Measurements from ENCODE around the gene PLXDC1.

Gene PLXDC1

DNA sequence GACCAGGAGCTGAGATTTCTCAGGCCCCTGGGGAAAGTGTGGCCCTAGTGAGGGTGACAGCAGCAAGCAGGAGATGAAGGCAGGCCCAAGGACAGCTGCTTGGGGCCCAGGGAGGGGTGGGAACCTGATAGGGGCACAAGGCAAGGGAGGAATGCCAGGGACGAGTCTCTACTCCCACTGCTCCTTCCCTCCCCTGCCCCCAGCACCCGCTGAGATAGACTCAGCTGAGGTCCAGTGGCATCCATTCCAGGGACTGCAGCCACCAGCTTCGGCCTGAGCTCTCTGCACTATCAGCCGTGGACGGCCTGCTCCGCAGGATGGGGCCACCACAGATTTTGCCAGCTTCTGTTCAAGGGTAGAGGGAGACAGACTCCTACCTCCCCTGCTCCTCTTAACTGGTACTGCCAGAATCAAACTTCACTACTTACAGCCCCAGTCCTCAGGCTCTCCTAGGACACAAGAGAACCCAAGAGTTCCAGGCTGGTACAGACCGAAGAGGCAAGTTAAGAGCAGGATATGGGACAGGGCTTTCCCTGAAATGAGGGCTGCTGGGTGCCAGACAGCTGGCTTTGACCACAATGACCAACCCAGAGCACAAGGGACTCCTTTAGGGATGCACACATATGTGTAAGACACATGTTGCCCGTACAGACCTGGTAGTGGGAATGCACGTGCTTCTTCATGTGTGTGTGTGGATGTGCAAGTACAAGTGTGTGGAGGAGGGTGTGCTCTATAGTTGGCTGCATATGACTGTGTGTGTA, 40.5 kb upstream of the PLXDC1 start:
- Mint-ChIP-seq H3K36me3 (ENCODE audit: low read depth) (peaks cover 19% of the 10 kb centered on the region), H3K27ac (no peak overlapping the region), H3K4me1 (ENCODE audit: low read depth) (peaks cover 13% of the 10 kb centered on the region), H3K4me3 (no peak overlapping the region), H3K27me3 (no peaks in the 10 kb centered on the region), H3K9me3 (no peaks in the 10 kb centered on the region)

DNA sequence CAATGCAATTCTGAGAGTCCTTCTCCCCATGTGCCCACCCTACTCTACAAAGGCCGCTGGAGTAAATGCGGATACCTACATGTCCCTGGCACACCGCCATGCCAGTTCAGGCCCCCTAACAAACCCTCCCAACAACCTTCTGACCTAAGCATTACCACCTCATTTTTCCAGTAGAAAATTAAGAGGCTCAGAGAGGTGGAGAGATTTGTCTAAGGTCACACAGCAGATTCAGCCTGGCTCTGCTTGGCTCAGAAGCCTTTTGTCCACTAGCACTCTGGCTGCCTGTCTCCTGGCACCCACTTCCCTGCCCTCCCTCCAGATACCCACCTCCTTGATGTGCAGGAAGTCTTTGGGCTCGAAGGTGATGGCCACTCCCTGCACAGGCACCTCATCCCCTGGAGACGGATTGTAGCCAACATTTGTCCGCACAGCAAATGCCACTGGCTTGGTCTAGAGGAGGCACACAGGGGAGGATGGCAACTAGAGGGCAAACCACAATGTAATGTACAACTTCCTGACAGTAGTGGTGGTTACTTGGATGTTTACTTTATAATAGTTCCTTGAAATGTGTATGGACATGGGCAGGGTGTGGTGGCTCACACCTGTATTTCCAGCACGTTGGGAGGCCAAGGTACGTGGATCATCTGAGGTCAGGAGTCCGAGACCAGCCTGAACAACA, 35.9 kb upstream of the PLXDC1 start:
- Mint-ChIP-seq H3K4me1 (ENCODE audit: low read depth) (no peaks in the 10 kb centered on the region), H3K27ac (no peak overlapping the region), H3K4me3 (no peak overlapping the region)

DNA sequence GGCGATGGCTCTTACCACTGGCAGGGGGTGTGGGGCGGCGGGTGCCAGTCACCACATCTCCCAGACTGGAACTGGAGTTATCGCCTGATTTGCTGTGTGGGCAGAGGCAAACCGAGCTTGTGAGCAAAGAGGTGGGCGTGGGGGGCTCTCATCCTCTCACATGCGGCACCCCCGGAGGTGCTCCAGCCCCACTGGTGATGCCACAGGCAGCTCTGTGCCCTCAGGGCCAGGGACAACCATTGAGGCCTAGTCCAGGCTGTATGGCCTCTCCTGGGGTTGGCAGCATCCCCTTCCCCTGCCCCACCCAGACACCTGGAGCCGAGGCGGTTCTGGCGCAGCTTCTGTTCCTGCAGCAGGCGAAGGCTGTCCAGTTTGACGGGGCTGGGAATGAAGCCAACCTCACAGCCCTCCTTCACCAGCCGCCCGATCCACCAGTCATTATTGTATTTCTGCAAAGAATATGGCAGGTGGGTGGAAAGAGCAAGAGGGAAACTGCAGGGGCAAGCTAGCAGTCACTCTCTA, 35.1 kb upstream of the PLXDC1 start:
- Mint-ChIP-seq H3K27me3 (no peaks in the 10 kb centered on the region), H3K36me3 (ENCODE audit: low read depth) (peaks cover 19% of the 10 kb centered on the region), H3K9me3 (no peaks in the 10 kb centered on the region), H3K27ac (no peak overlapping the region), H3K4me1 (ENCODE audit: low read depth) (no peaks in the 10 kb centered on the region), H3K4me3 (no peak overlapping the region)

More for the DNA sequence above, 35.9 kb upstream of the PLXDC1 start:
- Mint-ChIP-seq H3K36me3 (ENCODE audit: low read depth) (peaks cover 21% of the 10 kb centered on the region), H3K27me3 (no peaks in the 10 kb centered on the region), H3K9me3 (no peaks in the 10 kb centered on the region)

DNA sequence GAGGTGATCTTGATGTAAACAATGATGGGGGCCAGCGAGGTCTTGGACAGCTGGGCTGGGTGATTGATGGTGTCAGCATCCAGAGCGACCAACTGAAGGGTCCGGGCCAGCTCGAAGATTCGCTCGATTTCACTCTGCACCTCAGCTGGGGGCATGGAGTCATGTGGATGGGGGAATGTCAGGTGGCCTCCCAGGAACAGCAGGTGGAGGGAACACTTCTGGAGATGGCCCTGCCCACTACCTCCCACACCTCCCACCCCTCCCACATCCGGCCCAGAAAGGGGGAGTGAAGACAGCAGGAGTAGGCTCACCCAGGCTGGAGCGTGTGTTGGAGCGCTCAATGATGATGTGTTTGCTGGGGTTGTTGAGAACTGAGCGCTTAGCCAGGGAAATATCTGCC, 32.3 kb upstream of the PLXDC1 start:
- H3K27me3 Mint-ChIP-seq, result no peaks in the 10 kb centered on the region
- no peaks in the 10 kb centered on the region for H3K4me1 Mint-ChIP-seq (ENCODE audit: low read depth)
- H3K4me3 Mint-ChIP-seq, result no peak overlapping the region
- no peaks in the 10 kb centered on the region for H3K9me3 Mint-ChIP-seq
- peaks cover 20% of the 10 kb centered on the region for H3K36me3 Mint-ChIP-seq (ENCODE audit: low read depth)
- no peak overlapping the region for H3K27ac Mint-ChIP-seq

DNA sequence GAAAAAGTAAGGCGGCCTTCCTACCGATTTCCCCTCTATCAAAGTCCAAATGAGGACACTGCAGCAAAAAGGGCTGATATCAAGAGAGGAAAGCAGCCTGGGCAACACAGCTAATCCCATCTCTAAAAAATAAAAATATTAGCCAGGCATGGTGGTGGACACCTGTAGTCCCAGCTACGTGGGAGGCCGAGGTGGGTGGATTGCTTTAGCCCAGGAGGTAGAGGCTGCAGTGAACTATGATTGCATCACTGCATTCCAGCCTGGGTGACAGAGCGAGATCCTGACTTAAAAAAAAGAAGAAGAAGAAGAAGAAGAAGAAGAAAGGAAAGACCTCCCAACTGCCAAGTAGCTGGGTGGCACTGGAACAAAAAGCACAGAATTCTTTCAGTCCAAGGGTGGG, 31.6 kb upstream of the PLXDC1 start:
- H3K27ac Mint-ChIP-seq, result no peak overlapping the region

DNA sequence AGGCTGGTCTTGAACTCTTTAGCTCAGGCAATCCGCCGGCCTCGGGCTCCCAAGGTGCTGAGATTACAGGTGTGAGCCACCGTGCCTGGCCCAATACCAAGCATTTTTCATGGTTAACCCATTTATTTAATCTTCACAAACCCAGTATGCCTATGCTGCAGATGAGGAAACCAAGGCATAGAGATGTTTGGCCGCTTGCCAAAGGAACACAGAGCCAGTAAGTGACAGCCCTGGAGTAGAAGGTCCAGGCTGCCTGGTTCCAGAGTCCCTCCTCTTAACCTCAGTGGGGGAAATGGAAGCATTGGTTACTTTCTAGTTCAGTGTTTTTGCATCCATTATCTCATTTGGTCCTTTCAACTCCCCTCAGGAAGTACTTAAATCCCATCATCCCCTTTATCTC, 29.9 kb upstream of the PLXDC1 start:
- H3K36me3 Mint-ChIP-seq (ENCODE audit: low read depth), result peaks cover 24% of the 10 kb centered on the region
- H3K9me3 Mint-ChIP-seq, result no peaks in the 10 kb centered on the region
- no peak overlapping the region for H3K4me3 Mint-ChIP-seq
- no peaks in the 10 kb centered on the region for H3K27me3 Mint-ChIP-seq
- no peak overlapping the region for H3K27ac Mint-ChIP-seq
- no peaks in the 10 kb centered on the region for H3K4me1 Mint-ChIP-seq (ENCODE audit: low read depth)

More for the DNA sequence above, 31.6 kb upstream of the PLXDC1 start:
- Mint-ChIP-seq H3K27me3 (no peaks in the 10 kb centered on the region), H3K36me3 (ENCODE audit: low read depth) (peaks cover 23% of the 10 kb centered on the region), H3K4me1 (ENCODE audit: low read depth) (no peaks in the 10 kb centered on the region), H3K4me3 (no peak overlapping the region), H3K9me3 (no peaks in the 10 kb centered on the region)

DNA sequence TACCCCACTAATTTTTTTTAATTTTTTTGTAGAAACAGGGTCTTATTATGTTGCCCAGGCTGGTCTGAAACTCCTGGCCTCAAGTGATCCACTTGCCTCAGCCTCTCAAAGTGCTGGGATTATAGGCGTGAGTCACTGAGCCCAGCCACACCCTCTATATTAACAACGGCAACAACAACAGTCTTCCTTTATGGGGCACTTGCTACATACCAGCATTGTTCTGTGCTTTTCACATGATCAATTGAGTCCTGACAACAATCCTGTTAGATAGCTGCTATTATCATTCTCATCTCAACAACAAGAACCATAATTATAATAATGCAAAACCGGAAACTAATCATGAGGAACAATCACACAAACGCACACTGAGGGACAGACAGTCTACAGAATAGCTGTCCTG, 27.1 kb upstream of the PLXDC1 start:
- peaks cover 4% of the 10 kb centered on the region for H3K4me1 Mint-ChIP-seq (ENCODE audit: low read depth)
- no peak overlapping the region for H3K27ac Mint-ChIP-seq
- H3K4me3 Mint-ChIP-seq, result no peak overlapping the region
- H3K36me3 Mint-ChIP-seq (ENCODE audit: low read depth), result peaks cover 19% of the 10 kb centered on the region
- no peaks in the 10 kb centered on the region for H3K9me3 Mint-ChIP-seq
- H3K27me3 Mint-ChIP-seq, result no peaks in the 10 kb centered on the region

DNA sequence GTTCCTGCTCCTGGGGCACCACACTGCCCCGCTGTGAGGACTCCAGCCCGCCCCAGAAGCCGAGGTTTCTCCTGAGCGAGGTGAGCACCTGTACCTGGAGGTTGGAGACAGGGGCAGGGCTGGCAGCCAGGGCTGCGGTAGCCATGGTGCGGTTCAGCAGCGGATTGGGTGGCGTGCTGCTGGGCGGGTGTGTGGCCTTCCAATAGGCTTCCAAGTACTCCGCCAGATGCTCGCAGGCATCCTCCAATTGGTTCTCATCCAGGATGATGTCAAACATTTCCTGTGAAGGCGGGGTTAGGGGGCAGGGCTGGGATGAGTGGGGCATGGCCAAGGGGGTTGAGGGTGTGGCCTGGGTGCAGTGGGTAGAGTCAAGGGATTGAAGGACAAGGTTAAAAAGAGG, 25.8 kb upstream of the PLXDC1 start:
- Mint-ChIP-seq H3K27me3 (no peaks in the 10 kb centered on the region), H3K9me3 (no peaks in the 10 kb centered on the region), H3K4me1 (ENCODE audit: low read depth) (peaks cover 4% of the 10 kb centered on the region), H3K27ac (no peak overlapping the region), H3K36me3 (ENCODE audit: low read depth) (peaks cover 11% of the 10 kb centered on the region), H3K4me3 (no peak overlapping the region)

DNA sequence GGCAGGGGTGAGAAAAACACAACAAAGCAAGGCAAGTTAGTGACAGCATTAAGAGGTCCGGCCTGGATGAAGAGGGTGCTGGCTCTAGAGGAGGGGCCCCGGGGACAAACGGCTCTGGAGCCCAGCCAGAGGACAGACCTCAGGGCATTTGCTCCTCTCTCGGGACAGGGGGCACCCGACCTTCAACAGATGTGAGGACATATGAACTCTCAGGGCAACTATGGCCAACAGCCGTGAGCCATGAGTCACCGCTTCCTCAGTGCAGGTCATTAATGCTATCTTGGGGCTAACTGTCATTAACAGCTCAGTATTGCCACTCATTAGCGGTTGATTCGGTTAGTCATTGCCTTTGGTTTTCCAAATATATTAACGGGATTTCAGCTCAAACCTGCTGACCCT, 24.3 kb upstream of the PLXDC1 start:
- peaks cover 4% of the 10 kb centered on the region for H3K4me1 Mint-ChIP-seq (ENCODE audit: low read depth)
- H3K36me3 Mint-ChIP-seq (ENCODE audit: low read depth), result peaks cover 11% of the 10 kb centered on the region
- H3K27me3 Mint-ChIP-seq, result no peaks in the 10 kb centered on the region
- no peak overlapping the region for H3K27ac Mint-ChIP-seq
- no peak overlapping the region for H3K4me3 Mint-ChIP-seq
- H3K9me3 Mint-ChIP-seq, result no peaks in the 10 kb centered on the region

DNA sequence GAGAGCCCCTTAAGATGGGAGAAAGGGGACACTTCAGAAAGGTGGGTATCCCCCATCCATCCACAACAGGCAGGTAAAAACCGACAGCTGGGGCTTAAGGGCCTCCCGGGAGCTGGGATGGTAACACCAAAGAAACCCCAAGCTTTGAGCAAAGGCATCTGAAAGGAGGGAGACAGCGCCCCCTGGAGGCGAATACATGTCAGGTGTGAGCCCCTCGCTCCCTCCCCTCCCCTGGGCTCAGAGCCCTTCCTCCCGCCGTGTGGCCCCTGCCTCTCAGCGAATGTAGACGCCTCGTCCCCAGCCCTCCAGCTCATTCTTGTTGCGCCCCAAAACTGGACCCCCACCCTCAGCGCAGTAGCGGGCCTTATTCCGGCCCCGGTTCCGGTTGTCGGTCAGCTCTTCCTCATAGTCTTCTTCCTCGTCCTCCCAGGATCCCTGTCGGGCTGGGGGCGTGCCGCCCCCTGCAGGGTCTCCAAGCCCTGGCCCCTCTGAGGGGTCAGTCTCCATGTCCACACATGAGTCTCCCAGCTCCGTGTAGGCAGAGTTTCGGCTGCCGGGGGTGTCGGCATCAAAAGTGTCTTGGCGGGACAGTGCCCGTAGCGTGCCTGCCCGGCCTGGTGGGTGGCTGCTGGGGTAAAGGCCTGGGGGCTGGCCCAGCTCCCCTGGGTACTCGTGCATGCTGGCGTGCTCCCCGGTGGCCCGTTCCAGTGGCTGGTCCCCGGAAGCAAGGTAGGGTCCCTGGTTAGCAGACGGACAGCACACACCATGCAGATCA, 23.7 kb upstream of the PLXDC1 start:
- peaks cover 4% of the 10 kb centered on the region for H3K4me1 Mint-ChIP-seq (ENCODE audit: low read depth)
- no peak overlapping the region for H3K4me3 Mint-ChIP-seq
- H3K36me3 Mint-ChIP-seq (ENCODE audit: low read depth), result peaks cover 11% of the 10 kb centered on the region
- H3K27me3 Mint-ChIP-seq, result no peaks in the 10 kb centered on the region
- no peak overlapping the region for H3K27ac Mint-ChIP-seq
- H3K9me3 Mint-ChIP-seq, result no peaks in the 10 kb centered on the region

DNA sequence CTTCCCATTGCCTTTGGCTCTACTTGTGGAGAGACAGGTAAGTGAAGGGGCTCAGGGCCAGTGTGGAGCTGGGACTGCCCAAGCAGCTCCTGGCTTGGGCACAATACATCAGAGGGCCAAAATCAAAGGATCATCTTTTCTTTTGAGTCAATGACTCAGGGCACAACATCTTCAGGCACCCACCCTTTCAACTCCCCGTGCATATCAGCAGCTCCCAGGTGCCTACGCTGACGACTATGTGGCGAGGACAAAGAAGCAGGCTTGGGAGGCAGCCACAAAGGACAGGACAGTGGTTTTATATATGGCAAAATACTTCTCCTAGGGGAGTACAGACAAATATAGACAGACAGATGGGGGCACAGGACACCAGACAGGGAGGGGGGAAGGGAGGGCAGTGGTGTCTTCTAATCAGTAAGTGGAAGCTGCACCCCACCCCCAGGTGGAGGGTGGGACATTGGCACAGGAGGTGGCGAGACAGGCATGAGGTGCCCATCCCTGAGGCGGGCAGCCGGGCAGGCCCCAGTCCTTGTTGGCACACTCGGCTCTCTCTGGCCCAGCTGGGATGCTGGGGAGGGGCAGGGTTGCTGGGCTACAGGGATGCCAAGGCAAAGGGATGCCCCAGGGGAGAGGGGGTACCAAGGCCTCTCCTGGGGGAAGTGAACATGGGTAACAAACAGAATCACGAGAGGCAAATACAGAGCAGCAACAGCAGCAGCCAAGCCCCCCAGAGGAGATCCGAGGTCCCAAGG, 22.3 kb upstream of the PLXDC1 start:
- H3K36me3 Mint-ChIP-seq (ENCODE audit: low read depth), result peaks cover 10% of the 10 kb centered on the region
- H3K27ac Mint-ChIP-seq, result no peak overlapping the region
- H3K9me3 Mint-ChIP-seq, result no peaks in the 10 kb centered on the region
- no peaks in the 10 kb centered on the region for H3K27me3 Mint-ChIP-seq
- H3K4me3 Mint-ChIP-seq, result no peak overlapping the region
- peaks cover 4% of the 10 kb centered on the region for H3K4me1 Mint-ChIP-seq (ENCODE audit: low read depth)

DNA sequence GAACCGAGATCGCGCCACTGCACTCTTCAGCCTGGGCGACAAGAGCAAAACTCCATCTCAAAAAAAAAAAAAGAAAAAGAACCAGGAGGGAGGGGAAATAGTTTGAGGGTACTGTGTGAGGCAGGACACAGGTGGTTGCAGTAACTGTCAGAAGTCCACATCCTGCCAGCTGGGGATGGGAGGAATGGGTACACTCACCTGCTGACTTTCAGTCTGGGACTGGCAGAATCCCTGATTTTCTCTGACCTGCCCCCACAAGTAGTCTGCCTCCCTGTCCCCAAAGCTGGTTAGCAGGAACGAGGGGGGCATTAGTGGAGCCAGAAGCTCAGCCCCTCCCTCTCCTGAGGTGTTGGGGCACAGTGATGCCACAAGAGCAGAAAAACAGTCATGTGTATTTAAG, 21.6 kb upstream of the PLXDC1 start:
- peaks cover 4% of the 10 kb centered on the region for H3K4me1 Mint-ChIP-seq (ENCODE audit: low read depth)
- H3K36me3 Mint-ChIP-seq (ENCODE audit: low read depth), result peaks cover 7% of the 10 kb centered on the region
- H3K27ac Mint-ChIP-seq, result no peak overlapping the region

DNA sequence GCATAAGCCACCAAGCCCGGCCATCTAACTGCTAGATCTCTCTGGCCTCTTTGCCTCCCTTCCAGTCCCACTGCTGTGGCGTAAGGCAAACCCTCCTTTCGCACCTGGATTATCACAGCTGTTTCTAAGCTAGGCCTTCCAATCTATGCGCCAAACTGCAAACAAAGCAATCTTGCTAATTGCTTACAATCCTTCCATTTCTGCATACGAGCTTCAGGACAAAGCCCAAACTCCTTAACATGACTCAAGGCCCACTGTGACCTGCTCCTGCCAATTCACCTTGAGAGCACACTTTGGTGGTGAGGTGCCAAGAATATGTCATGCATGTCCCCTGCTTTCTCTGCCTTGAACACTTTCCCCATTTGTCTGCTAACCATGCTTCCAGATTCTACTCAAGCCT, 20.5 kb upstream of the PLXDC1 start:
- H3K4me1 Mint-ChIP-seq (ENCODE audit: low read depth), result peaks cover 13% of the 10 kb centered on the region
- peaks cover 5% of the 10 kb centered on the region for H3K27me3 Mint-ChIP-seq
- H3K4me3 Mint-ChIP-seq, result no peak overlapping the region
- H3K27ac Mint-ChIP-seq, result no peak overlapping the region
- H3K9me3 Mint-ChIP-seq, result no peaks in the 10 kb centered on the region
- no peaks in the 10 kb centered on the region for H3K36me3 Mint-ChIP-seq (ENCODE audit: low read depth)

More for the DNA sequence above, 21.6 kb upstream of the PLXDC1 start:
- no peaks in the 10 kb centered on the region for H3K27me3 Mint-ChIP-seq
- no peaks in the 10 kb centered on the region for H3K9me3 Mint-ChIP-seq
- H3K4me3 Mint-ChIP-seq, result no peak overlapping the region

DNA sequence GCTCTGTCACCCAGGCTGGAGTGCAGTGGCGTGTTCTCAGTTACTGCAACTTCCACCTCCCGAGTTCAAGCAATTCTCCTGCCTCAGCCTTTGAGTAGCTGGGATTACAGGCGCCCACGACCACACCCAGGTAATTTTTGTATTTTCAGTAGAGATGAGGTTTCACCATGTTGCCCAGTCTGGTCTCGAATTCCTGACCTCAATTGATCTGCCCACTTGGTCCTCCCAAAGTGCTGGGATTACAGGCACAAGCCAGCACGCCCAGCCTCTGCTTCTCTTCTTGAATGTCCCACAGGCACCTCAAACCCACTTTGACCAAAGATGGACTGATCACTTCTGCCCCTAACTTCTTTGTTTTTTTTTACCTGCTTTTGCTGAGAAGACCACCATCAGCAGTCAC, 19.1 kb upstream of the PLXDC1 start:
- H3K36me3 Mint-ChIP-seq (ENCODE audit: low read depth), result no peaks in the 10 kb centered on the region
- H3K27me3 Mint-ChIP-seq, result peaks cover 15% of the 10 kb centered on the region
- no peak overlapping the region for H3K4me3 Mint-ChIP-seq
- peaks cover 13% of the 10 kb centered on the region for H3K4me1 Mint-ChIP-seq (ENCODE audit: low read depth)
- H3K9me3 Mint-ChIP-seq, result no peaks in the 10 kb centered on the region
- H3K27ac Mint-ChIP-seq, result no peak overlapping the region
